SU-DHL-6 (cell line): ENCODE measurements around the gene WNT1.

Experiments used
- H2AFZ ChIP-seq: fragments of 200-600 bp; sonication (generic); 2 replicates; pipeline ENCODE4 v1.6.1; 2014; ENCODE audit warnings: low read depth, mild to moderate bottlenecking, moderate library complexity, mixed read lengths, antibody characterized with exemption, low read length; ENCODE audit not compliant: severe bottlenecking
- H3F3A ChIP-seq: fragments of 200-600 bp; shearing (Covaris generic); 2 replicates; pipeline ENCODE4 v1.6.0; 2016; ENCODE audit warnings: antibody characterized with exemption, mild to moderate bottlenecking; ENCODE audit not compliant: insufficient read depth
- H3K27ac ChIP-seq: fragments of 200-600 bp; sonication (generic); 2 replicates; pipeline ENCODE4 v1.5.1; 2016; ENCODE audit warnings: low read depth, mild to moderate bottlenecking, low read length, moderate library complexity, mixed read lengths
- H3K27me3 ChIP-seq: fragments of 200-600 bp; sonication (generic), shearing (Covaris generic); 2 replicates; pipeline ENCODE4 v1.6.0; 2014; ENCODE audit warnings: mild to moderate bottlenecking, low read length
- H3K36me3 ChIP-seq: fragments of 200-600 bp; sonication (generic); 2 replicates; pipeline ENCODE4 v1.6.1; 2014; ENCODE audit warnings: mild to moderate bottlenecking, low read length, mixed read lengths
- H3K4me2 ChIP-seq: fragments of 300-600, 200-600 bp; shearing (Covaris generic), sonication (generic); 2 replicates; pipeline ENCODE4 v1.6.0; 2014; ENCODE audit warnings: low read length, low read depth, mild to moderate bottlenecking; ENCODE audit not compliant: poor library complexity, severe bottlenecking
- H3K4me3 ChIP-seq: fragments of 200-600 bp; sonication (generic); 2 replicates; pipeline ENCODE4 v1.5.1; 2014; ENCODE audit warnings: antibody characterized with exemption, low read length, mild to moderate bottlenecking, mixed read lengths; ENCODE audit not compliant: insufficient read depth, poor library complexity, severe bottlenecking
- H3K79me2 ChIP-seq: fragments of 200-600 bp; sonication (generic); 2 replicates; pipeline ENCODE4 v1.6.1; 2014; ENCODE audit warnings: mild to moderate bottlenecking, low read length, moderate library complexity; ENCODE audit not compliant: insufficient read depth
- H3K9ac ChIP-seq: fragments of 200-600 bp; sonication (generic); 2 replicates; pipeline ENCODE4 v1.7.0; 2014; ENCODE audit warnings: mild to moderate bottlenecking, low read length
- H3K9me2 ChIP-seq: fragments of 200-600 bp; sonication (generic); replicated peaks from 2 replicates; pipeline ENCODE4 v1.6.1; 2014; ENCODE audit warnings: low read length; ENCODE audit not compliant: insufficient read depth
- H3K9me3 ChIP-seq: fragments of 200-600 bp; sonication (generic); 2 replicates; pipeline ENCODE4 v1.6.1; 2014; ENCODE audit warnings: low read length, mixed read lengths; ENCODE audit not compliant: insufficient read depth
- H4K20me1 ChIP-seq: fragments of 200-600 bp; sonication (generic); 2 replicates; pipeline ENCODE4 v1.6.1; 2014; ENCODE audit warnings: low read depth, mild to moderate bottlenecking, antibody characterized with exemption, low read length, moderate library complexity, mixed read lengths
- EZH2phosphoT487 ChIP-seq: fragments of 200-600 bp; sonication (generic), shearing (Covaris generic); conservative IDR thresholded peaks from 2 replicates; pipeline ENCODE4 v1.6.1; 2018; ENCODE audit warnings: mild to moderate bottlenecking, antibody characterized with exemption, low read length, moderate library complexity, mixed read lengths
- TF ChIP-seq, protein P1 (sequence below): fragments of 200-600 bp; sonication (generic); IDR thresholded peaks from one replicate; pipeline ENCODE4 v1.5.1; 2017; ENCODE audit warnings: antibody characterized with exemption, mild to moderate bottlenecking, low read length, moderate library complexity; ENCODE audit not compliant: insufficient read depth, poor library complexity, severe bottlenecking

WNT1 gene

DNA sequence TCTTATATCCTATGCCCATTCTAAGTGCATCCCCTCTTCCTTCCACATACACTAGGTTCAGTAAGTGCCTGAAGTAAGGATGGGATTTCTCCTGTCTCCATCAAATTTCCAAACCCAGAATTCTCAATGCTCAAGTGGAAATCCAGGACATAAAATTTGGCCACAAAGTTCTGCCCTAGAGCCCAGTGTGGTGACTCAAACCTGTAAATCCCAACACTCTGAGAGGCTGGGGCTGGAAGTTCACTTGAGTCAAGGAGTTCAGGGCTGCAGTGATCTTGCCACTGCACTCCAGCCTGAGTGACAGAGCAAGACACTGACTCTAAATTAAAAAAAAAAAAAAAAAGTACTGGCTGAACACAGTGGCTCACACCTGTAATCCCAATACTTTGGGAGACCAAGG is 16.3 kb upstream of the WNT1 start:
- no peaks in the 10 kb centered on the region for H3K36me3 ChIP-seq
- H3K27me3 ChIP-seq = no peaks in the 10 kb centered on the region
- H4K20me1 ChIP-seq = no peaks in the 10 kb centered on the region
- TF ChIP-seq, protein P1, sequence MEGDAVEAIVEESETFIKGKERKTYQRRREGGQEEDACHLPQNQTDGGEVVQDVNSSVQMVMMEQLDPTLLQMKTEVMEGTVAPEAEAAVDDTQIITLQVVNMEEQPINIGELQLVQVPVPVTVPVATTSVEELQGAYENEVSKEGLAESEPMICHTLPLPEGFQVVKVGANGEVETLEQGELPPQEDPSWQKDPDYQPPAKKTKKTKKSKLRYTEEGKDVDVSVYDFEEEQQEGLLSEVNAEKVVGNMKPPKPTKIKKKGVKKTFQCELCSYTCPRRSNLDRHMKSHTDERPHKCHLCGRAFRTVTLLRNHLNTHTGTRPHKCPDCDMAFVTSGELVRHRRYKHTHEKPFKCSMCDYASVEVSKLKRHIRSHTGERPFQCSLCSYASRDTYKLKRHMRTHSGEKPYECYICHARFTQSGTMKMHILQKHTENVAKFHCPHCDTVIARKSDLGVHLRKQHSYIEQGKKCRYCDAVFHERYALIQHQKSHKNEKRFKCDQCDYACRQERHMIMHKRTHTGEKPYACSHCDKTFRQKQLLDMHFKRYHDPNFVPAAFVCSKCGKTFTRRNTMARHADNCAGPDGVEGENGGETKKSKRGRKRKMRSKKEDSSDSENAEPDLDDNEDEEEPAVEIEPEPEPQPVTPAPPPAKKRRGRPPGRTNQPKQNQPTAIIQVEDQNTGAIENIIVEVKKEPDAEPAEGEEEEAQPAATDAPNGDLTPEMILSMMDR = no peak
- peaks cover 4% of the 10 kb centered on the region for H3K79me2 ChIP-seq
- no peak overlapping the region for H3K4me3 ChIP-seq
- H3K27ac ChIP-seq = no peak overlapping the region
- no peak overlapping the region for H3K9ac ChIP-seq
- peaks cover 4% of the 10 kb centered on the region for H3F3A ChIP-seq
- no peaks in the 10 kb centered on the region for H3K9me3 ChIP-seq
- no peak overlapping the region for H2AFZ ChIP-seq
- H3K9me2 ChIP-seq = no peaks in the 10 kb centered on the region
- no peak overlapping the region for H3K4me2 ChIP-seq

GRCh38 chr12:48965298-48965838 is 12.8 kb upstream of the WNT1 start:
- Histone ChIP-seq H3K9ac (no peak overlapping the region), H4K20me1 (no peaks in the 10 kb centered on the region), H3K27me3 (no peaks in the 10 kb centered on the region), H3K36me3 (no peaks in the 10 kb centered on the region), H3K4me2 (no peak overlapping the region), H3K9me3 (no peaks in the 10 kb centered on the region), H3K79me2 (no peaks in the 10 kb centered on the region), H3K4me3 (no peak overlapping the region), H3K9me2 (no peaks in the 10 kb centered on the region), H3K27ac (no peak overlapping the region), H2AFZ (no peak overlapping the region), H3F3A (no peaks in the 10 kb centered on the region)
- no peak for TF ChIP-seq EZH2phosphoT487
- TF ChIP-seq, protein P1 = no peak

DNA sequence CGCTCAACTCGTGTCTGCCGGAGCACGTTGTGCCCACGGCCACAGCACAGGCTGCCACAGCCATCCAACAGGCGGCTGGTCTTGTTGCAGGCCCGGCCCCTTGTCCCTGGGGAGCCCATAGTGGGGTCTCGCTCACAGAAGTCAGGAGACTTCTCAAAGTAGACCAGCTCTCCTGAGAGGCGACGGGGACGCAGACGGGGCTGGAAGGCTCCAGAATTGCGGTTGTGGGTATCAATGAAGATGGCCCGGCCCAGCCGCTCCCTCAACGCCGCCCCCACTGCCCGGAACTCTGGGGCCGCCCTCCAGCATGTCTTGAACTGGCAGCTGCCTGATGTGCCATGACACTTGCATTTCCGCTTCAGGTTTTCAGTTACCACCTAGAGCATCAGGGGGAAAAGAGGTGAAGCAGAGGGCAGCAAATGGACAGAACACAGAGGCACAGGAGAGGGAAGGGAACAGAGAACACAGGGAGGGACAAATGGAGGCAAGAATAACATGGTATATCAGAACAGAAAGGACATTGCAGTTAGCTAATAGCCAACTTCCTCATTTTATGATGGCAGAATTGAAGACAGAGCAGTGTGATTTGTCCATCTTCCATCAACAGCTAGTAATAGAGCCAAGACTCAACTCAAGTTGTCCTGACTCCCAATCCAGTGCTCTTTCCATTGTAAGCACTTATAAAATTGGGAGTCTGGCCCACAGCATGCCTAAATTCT is 11.8 kb upstream of the WNT1 start:
- Histone ChIP-seq H3K9ac (no peak overlapping the region), H3K4me2 (peak overlapping the region; percentile 44)
- TF ChIP-seq EZH2phosphoT487 = no peak
- TF ChIP-seq, protein P1 = no peak

More for the DNA sequence above, 11.8 kb upstream of the WNT1 start:
- Histone ChIP-seq H3K79me2 (no peaks in the 10 kb centered on the region), H4K20me1 (no peaks in the 10 kb centered on the region), H3K9me2 (no peaks in the 10 kb centered on the region), H3K27ac (no peak overlapping the region), H3K36me3 (no peaks in the 10 kb centered on the region), H2AFZ (peak overlapping the region; percentile 92), H3F3A (no peaks in the 10 kb centered on the region), H3K4me3 (no peak overlapping the region), H3K9me3 (no peaks in the 10 kb centered on the region), H3K27me3 (no peaks in the 10 kb centered on the region)
